ENCODE measurements around the gene TRIM31.

- TF ChIP-seq POLR2A (IDR thresholded peaks at IDR 0.05; ENCODE audit: low read depth, low read length) (no peak), TAF1 (IDR thresholded peaks at IDR 0.05; ENCODE audit: borderline replicate concordance, low read depth, low read length) (no peak), POLR2AphosphoS5 (IDR thresholded peaks at IDR 0.05; ENCODE audit: low read depth, low read length) (no peak)
Measured at GRCh38 chr6:30077218-30077617, 35.7 kb downstream of the TRIM31 start.
